ENCODE data around the gene DUSP15. TPM values are rescaled to one million over a fixed set of nuclear protein-coding genes. Genes with fewer than 3 reads are reported as not detected.

The DUSP15 gene
- polyA plus RNA-seq, 2 of the 4 experiments (the other 2 are of a cell fraction), result 0.53 to 1.3 TPM

GRCh38 chr20:31871618-31871954 is 1.3 kb upstream of the DUSP15 start:
- DNase-seq (ENCODE audit: low read depth in 1 of 2, low spot score in 1 of 2), result no peak
- TF ChIP-seq POLR2AphosphoS2 (conservative IDR thresholded peaks at IDR 0.05; ENCODE audit: low read length), result no peak
- POLR2A ChIA-PET, result interaction anchor here (1.3 kb wide), 1 partner anchor 8 kb away, joined by 5 read pairs; no protein-coding TSS in a partner anchor
- Histone ChIP-seq H3K27ac (no peak overlapping the region), H3K9me3 (no peaks in the 10 kb centered on the region), H3K4me3 (no peak overlapping the region), H3K4me1 (peaks cover 12% of the 10 kb centered on the region; the same call in 2 of the 3 replicates), H3K4me2 (no peak overlapping the region)
- no peak for FAIRE-seq
- WGBS (ENCODE audit: missing lambda C conversion rate), result 93% methylated on average over 1 of the region's 1 CpG
- CTCF ChIA-PET, result interaction anchor here (0.9 to 3.9 kb wide), 9 partner anchors 9 to 81 kb away, joined by 3 to 22 read pairs (median 5); partner anchors contain the start of genes FOXS1 and PDRG1
- no peak for ATAC-seq

DNA sequence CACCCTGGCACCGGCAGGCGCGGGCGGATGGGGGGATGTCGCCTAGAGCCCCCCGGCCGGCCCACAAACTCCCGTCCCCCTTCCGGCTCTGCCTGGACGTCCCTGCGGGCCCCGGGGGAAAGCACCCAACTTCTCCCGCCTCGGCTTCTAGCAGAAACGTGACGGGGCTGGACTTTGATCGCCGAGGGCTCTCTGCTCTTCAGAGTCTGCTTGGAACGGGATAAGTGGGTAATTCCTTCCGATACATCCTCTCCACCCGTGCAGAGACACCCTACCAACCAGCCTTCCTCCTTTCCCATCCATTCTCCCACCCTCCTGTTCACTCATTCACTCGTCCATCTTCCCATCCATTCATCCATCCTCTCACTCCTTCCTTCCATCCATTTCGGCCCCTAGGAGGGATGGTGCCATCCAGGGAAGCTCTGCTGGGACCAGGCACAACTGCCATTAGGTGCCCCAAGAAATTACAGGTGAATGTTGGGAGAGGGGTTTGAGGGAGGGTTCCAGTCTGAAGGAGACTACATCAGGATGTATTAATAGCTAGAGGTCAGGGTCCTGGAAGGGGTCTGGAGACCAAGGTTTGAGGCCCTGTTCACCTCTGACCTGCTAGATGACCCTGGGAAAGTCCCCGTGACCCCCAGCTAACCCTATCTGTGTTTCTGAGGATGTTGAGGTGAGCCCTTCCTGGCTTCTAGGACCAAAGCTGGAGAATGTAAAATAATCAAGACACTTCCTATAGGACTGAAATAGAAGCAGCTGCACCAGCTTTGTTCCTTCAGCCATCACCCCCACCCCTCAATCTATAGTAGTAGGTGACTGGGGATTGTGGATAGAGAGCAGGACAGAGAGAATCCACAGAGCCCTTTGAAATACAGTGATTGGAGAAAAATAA is 645 bp upstream of the DUSP15 start:
- H3K27ac ChIP-seq, result peak overlapping the region; percentile 66 to 90
- FAIRE-seq (no peak), DNase-seq (ENCODE audit: low read depth in 1 of 2, low spot score in 1 of 2) (no peak), ATAC-seq (no peak; a peak in 2 of 6 replicates)
- ChIA-PET POLR2A (interaction anchor here (1.3 kb wide), 1 partner anchor 9 kb away, joined by 5 read pairs; no protein-coding TSS in a partner anchor), CTCF (interaction anchor here (0.9 to 3.9 kb wide), 9 partner anchors 8 to 81 kb away, joined by 3 to 22 read pairs (median 6); partner anchors contain the start of genes FOXS1 and PDRG1)
- TF ChIP-seq RNF2 (IDR thresholded peaks at IDR 0.05; ENCODE audit: borderline replicate concordance, low read depth) (no peak), RFX5 (IDR thresholded peaks at IDR 0.05) (no peak), JUNB (IDR thresholded peaks at IDR 0.05) (no peak), RAD21 (conservative IDR thresholded peaks at IDR 0.05 in 1 of 2, IDR thresholded peaks at IDR 0.05 in 1 of 2) (no peak), BHLHE40 (IDR thresholded peaks at IDR 0.05; ENCODE audit: low read depth, low read length) (no peak), HOXB13 (CRISPR knock-in tag; IDR thresholded peaks at IDR 0.05; ENCODE audit: low read depth) (no peak), POLR2AphosphoS2 (conservative IDR thresholded peaks at IDR 0.05; ENCODE audit: low read length) (no peak)
- TF ChIP-seq, protein P1, sequence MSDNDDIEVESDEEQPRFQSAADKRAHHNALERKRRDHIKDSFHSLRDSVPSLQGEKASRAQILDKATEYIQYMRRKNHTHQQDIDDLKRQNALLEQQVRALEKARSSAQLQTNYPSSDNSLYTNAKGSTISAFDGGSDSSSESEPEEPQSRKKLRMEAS (IDR thresholded peaks at IDR 0.05), result no peak
- H3K4me3 ChIP-seq, result peak overlapping the region; percentile 70
- peaks cover 12% of the 10 kb centered on the region; the same call in 2 of the 3 replicates for H3K4me1 ChIP-seq
- H3K4me2 ChIP-seq, result peak overlapping the region; percentile 99
- H3K9me3 ChIP-seq, result no peaks in the 10 kb centered on the region
- WGBS (ENCODE audit: missing lambda C conversion rate), result 31% methylated on average over 17 of the region's 24 CpGs

- 55% methylated on average over 1 of the region's 1 CpG for WGBS (ENCODE audit: missing lambda C conversion rate)
- H3K4me1 ChIP-seq, result peaks cover 12% of the 10 kb centered on the region; the same call in 2 of the 3 replicates
- peak overlapping the region; percentile 66 to 90; a peak in 4 of 6 replicates for H3K27ac ChIP-seq
- TF ChIP-seq HOXA7 (CRISPR knock-in tag; IDR thresholded peaks at IDR 0.05), result no peak
- no peaks in the 10 kb centered on the region for H3K9me3 ChIP-seq
- FAIRE-seq (no peak), DNase-seq (ENCODE audit: low read depth in 1 of 2, low spot score in 1 of 2) (no peak), ATAC-seq (no peak)
- CTCF ChIA-PET, result interaction anchor here (1.4 to 3.4 kb wide), 4 partner anchors 10 to 23 kb away, joined by 3 to 12 read pairs (median 8); no protein-coding TSS in a partner anchor
- peak overlapping the region; percentile 70 for H3K4me3 ChIP-seq
- peak overlapping the region; percentile 99 for H3K4me2 ChIP-seq
- POLR2A ChIA-PET, result no interaction called here
These were observed 720 bp downstream of the DUSP15 start for GRCh38 chr20:31869673-31869941.

GRCh38 chr20:31868853-31869672 is 1.3 kb downstream of the DUSP15 start:
- Histone ChIP-seq H3K4me2 (peak overlapping the region; percentile 99), H3K4me1 (peaks cover 12% of the 10 kb centered on the region; the same call in 2 of the 3 replicates), H3K27ac (no peak overlapping the region), H3K9me3 (no peaks in the 10 kb centered on the region), H3K4me3 (no peak overlapping the region; the same call in 2 of the 3 replicates)
- FAIRE-seq (no peak), DNase-seq (ENCODE audit: low read depth in 1 of 2, low spot score in 1 of 2) (no peak), ATAC-seq (peak in 1 of 2 experiments; percentile 7; a peak in 2 of 6 replicates)
- 91% methylated on average over 11 of the region's 12 CpGs for WGBS (ENCODE audit: missing lambda C conversion rate)
- TF ChIP-seq JUNB (IDR thresholded peaks at IDR 0.05) (no peak), MAZ (IDR thresholded peaks at IDR 0.05; ENCODE audit: borderline replicate concordance, low read depth, low read length) (no peak)
- CTCF ChIA-PET, result interaction anchor here (0.7 to 3.4 kb wide), 6 partner anchors 10 to 162 kb away, joined by 3 to 12 read pairs (median 5); no protein-coding TSS in a partner anchor
- POLR2A ChIA-PET, result interaction anchor here (0.6 kb wide), 1 partner anchor 10 kb away, joined by 3 read pairs; no protein-coding TSS in a partner anchor

GRCh38 chr20:31866221-31866620 is 4.1 kb downstream of the DUSP15 start:
- CTCF ChIA-PET, result no interaction called here
- Histone ChIP-seq H3K4me3 (no peak overlapping the region), H3K27ac (no peak overlapping the region), H3K4me1 (peaks cover 15% of the 10 kb centered on the region), H3K9me3 (no peaks in the 10 kb centered on the region), H3K4me2 (no peak overlapping the region)
- no peak for DNase-seq (ENCODE audit: low read depth in 1 of 2, low spot score in 1 of 2)
- WGBS (ENCODE audit: missing lambda C conversion rate), result 40% methylated on average over 3 of the region's 3 CpGs
- no peak for ATAC-seq
- POLR2A ChIA-PET, result no interaction called here
- FAIRE-seq, result no peak
- TF ChIP-seq SMC3 (IDR thresholded peaks at IDR 0.05) (no peak), ZFP36 (IDR thresholded peaks at IDR 0.05; ENCODE audit: borderline replicate concordance, partially characterized antibody) (no peak), RCOR1 (IDR thresholded peaks at IDR 0.05; ENCODE audit: low read depth, low read length) (no peak), HEYL (CRISPR knock-in tag; IDR thresholded peaks at IDR 0.05) (no peak), KDM5A (IDR thresholded peaks at IDR 0.05) (no peak), CBX8 (IDR thresholded peaks at IDR 0.05) (no peak), JUNB (IDR thresholded peaks at IDR 0.05) (no peak), CBX2 (IDR thresholded peaks at IDR 0.05; ENCODE audit: borderline replicate concordance, low read depth) (no peak), NR3C1 (IDR thresholded peaks at IDR 0.05) (no peak), GATA3 (IDR thresholded peaks at IDR 0.05; ENCODE audit: borderline replicate concordance) (no peak), FOSB (CRISPR knock-in tag; IDR thresholded peaks at IDR 0.05) (no peak), FOXS1 (CRISPR knock-in tag; IDR thresholded peaks at IDR 0.05) (no peak), MYC (IDR thresholded peaks at IDR 0.05; ENCODE audit: borderline replicate concordance, low read length) (no peak), E2F6 (IDR thresholded peaks at IDR 0.05; ENCODE audit: borderline replicate concordance, low read depth) (no peak)
